Right cardiac atrium (tissue), 5 donors: ENCODE measurements around the gene ZNF629. TPM values are rescaled to one million over a fixed set of nuclear protein-coding genes. Genes with fewer than 3 reads are reported as not detected.

ENCODE experiments used
- ATAC-seq, 2 donors: fragments of 200-7000 bp; cut with Tn5 transposase; one replicate each; pipeline versions ENCODE4 v1.8.0 to v1.9.1; 2020; ENCODE audit warnings: moderate library complexity in 2 of 2, mild to moderate bottlenecking in 1 of 2
- DNase-seq, 3 donors: peaks; one replicate each; pipeline ENCODE4 v3.0.0-alpha.2; 2020
- H3K27ac ChIP-seq: one replicate; pipeline ENCODE4 v1.5.1; 2013; ENCODE audit warnings: mild to moderate bottlenecking, low read length, control low read depth, moderate library complexity
- H3K27me3 ChIP-seq: one replicate; pipeline ENCODE4 v1.6.1; 2013; ENCODE audit not compliant: control insufficient read depth, insufficient read depth
- H3K4me1 ChIP-seq: one replicate; pipeline ENCODE4 v1.6.1; 2013; ENCODE audit warnings: low read length; ENCODE audit not compliant: control insufficient read depth, insufficient read depth
- H3K4me3 ChIP-seq: one replicate; pipeline ENCODE4 v1.5.1; 2013; ENCODE audit warnings: low read length, control low read depth
- H3K9me3 ChIP-seq: one replicate; pipeline ENCODE4 v1.6.1; 2013; ENCODE audit warnings: low read length; ENCODE audit not compliant: control insufficient read depth
- WGBS: extraction: QIAGEN DNeasy Blood & Tissue Kit; methylation state at CpG from one replicate; pipeline ENCODE4 v1.1.7; 2013; 5-methylcytosine and 5-hydroxymethylcytosine counted together
- intact Hi-C, 4 donors: fragments of 100-400 bp; cut with DNase I; formaldehyde crosslinking; loops; one replicate each; pipeline versions ENCODE4 v1.11.0 to v1.14.0; 2022 to 2023
- polyA plus RNA-seq: library from polyadenylated mRNA; stranded (reverse); fragments of 200-250 nt; gene quantifications from one replicate; pipeline ENCODE4 v1.2.3, GENCODE V29; 2013
- total RNA-seq, 4 donors: library from RNA; stranded (reverse); fragmentation: NEBNext Ultra II Directional; extraction: Animal tissue kit (Norgen Biotek cat#: 25700); gene quantifications; one replicate each; pipeline ENCODE4 v1.2.1, GENCODE V29; 2021
- donor health status: healthy with polysubstance abuse.
- donor health status: DM: no; HTN: yes; CAD: no.
- donor health status: DM: no; HTN: no; CAD: no.
- donor health status: DM: no; HTN: yes; CAD: no; lungs with severe emphysema.
- donor health status: DM: yes; HTN: yes; CAD: no.

Gene ZNF629
- total and polyA plus RNA-seq, 5 donors, result 15.2 to 25.1 (median 24.6) TPM

DNA sequence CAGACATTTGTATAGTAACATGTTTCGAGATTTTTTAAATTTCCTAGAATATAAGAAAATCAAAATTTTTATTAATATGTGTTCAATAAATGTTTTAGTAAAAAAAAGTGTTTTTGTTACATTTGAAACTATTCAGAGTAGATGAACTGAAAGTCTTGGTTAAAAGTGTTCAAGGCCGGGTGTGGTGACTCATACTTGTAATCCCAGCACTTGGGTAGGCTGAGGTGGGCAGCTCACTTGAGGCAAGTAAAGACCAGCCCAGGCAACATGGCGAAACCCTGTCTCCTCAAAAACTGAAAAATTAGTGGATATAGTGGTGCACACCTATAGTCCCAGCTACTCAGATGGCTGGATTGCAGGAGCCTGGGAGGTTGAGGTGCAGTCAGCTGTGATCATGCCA is 55.6 kb downstream of the ZNF629 start:
- intact Hi-C loops, result no loop called here
- Histone ChIP-seq H3K27ac (no peak overlapping the region), H3K4me1 (no peaks in the 10 kb centered on the region), H3K27me3 (no peaks in the 10 kb centered on the region), H3K4me3 (no peak overlapping the region), H3K9me3 (no peaks in the 10 kb centered on the region)
- ATAC-seq (no peak), DNase-seq (no peak)
- WGBS, result 95% methylated on average over 3 of the region's 3 CpGs

DNA sequence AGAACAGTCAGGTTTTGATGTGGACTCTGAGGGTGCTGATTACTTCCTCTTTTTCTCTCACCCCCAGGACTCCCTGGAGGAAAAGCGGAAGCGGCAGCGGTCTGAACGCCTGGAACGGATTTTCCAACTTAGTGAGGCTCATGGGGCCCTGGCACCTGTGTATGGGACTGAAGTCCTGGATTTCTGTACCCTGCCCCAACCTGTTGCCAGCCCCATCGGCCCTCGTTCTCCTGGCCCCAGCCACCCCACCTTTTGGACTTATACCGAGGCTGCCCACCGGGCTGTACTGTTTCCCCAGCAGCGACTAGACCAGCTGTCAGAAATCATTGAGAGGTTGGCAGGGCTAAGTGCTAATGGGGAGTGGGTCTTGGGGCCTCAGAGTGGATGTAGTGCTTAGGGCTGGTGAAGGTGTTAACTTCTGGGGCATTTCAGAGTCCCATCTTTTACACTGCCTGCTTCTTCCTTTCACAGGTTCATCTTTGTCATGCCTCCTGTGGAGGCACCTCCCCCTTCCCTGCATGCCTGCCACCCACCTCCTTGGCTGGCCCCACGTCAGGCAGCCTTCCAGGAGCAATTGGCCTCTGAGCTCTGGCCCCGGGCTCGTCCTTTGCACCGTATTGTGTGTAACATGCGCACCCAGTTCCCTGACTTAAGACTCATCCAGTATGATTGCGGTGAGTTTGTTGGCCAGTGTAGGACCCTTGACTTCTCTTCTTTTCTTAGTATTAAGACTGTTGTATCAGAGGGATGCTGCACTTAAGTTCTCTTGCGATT is 57.9 kb downstream of the ZNF629 start:
- WGBS, result 82% methylated on average over 17 of the region's 17 CpGs
- Histone ChIP-seq H3K4me3 (no peak overlapping the region), H3K4me1 (no peaks in the 10 kb centered on the region), H3K9me3 (no peaks in the 10 kb centered on the region), H3K27ac (no peak overlapping the region), H3K27me3 (no peaks in the 10 kb centered on the region)
- ATAC-seq (peak in 1 of 2 donors; percentile 30), DNase-seq (no peak)
- intact Hi-C loops, result no loop called here

Other genes starting within 250 kb of the ZNF629 start
- 10 to 100 TPM in 3 of 4 donors, 1 to 10 TPM in 1; 9.6 to 12.5 (median 12.3) TPM for gene ZNF764, start 228.8 kb downstream of the ZNF629 start, total RNA-seq
- gene ZNF764, start 228.8 kb downstream of the ZNF629 start, polyA plus RNA-seq, result 7.0 TPM
- gene ZNF688, start 215.5 kb downstream of the ZNF629 start, total RNA-seq, result 10 to 100 TPM; 10.8 to 16.1 (median 13.9) TPM
- gene ZNF688, start 215.5 kb downstream of the ZNF629 start, polyA plus RNA-seq, result 12.9 TPM
- gene ZNF785, start 201.5 kb downstream of the ZNF629 start, total RNA-seq, result 1 to 10 TPM; 7.9 to 9.7 (median 9.2) TPM
- 4.3 TPM for gene ZNF785, start 201.5 kb downstream of the ZNF629 start, polyA plus RNA-seq
- gene ZNF689, start 176.8 kb downstream of the ZNF629 start, total RNA-seq, result 1 to 10 TPM; 5.6 to 7.1 (median 6.3) TPM
- gene ZNF689, start 176.8 kb downstream of the ZNF629 start, polyA plus RNA-seq, result 3.3 TPM
- 10 to 100 TPM; 22.9 to 27.6 (median 24.3) TPM for gene PRR14, start 136.2 kb downstream of the ZNF629 start, total RNA-seq
- gene PRR14, start 136.2 kb downstream of the ZNF629 start, polyA plus RNA-seq, result 19.1 TPM
- gene FBRS, start 128.8 kb downstream of the ZNF629 start, total RNA-seq, result 10 to 100 TPM; 37.4 to 43.2 (median 38.4) TPM
- gene FBRS, start 128.8 kb downstream of the ZNF629 start, polyA plus RNA-seq, result 30.4 TPM
- gene SRCAP, start 88.0 kb downstream of the ZNF629 start, total RNA-seq, result 10 to 100 TPM; 43.5 to 61.2 (median 46.4) TPM
- 27.6 TPM for gene SRCAP, start 88.0 kb downstream of the ZNF629 start, polyA plus RNA-seq
- 10 to 100 TPM; 17.3 to 22.2 (median 18.7) TPM for gene PHKG2, start 38.8 kb downstream of the ZNF629 start, total RNA-seq
- 23.6 TPM for gene PHKG2, start 38.8 kb downstream of the ZNF629 start, polyA plus RNA-seq
- gene CFAP119, start 25.1 kb downstream of the ZNF629 start, total RNA-seq, result 1 to 10 TPM in 2 of 4 donors, under 1 TPM in 2; 0.51 to 1.5 (median 0.92) TPM
- gene CFAP119, start 25.1 kb downstream of the ZNF629 start, polyA plus RNA-seq, result 0.95 TPM
- 10 to 100 TPM; 46.6 to 64.9 (median 49.8) TPM for gene RNF40, start 24.9 kb downstream of the ZNF629 start, total RNA-seq
- gene RNF40, start 24.9 kb downstream of the ZNF629 start, polyA plus RNA-seq, result 36.1 TPM
- gene BCL7C, start 106.9 kb upstream of the ZNF629 start, total RNA-seq, result 10 to 100 TPM; 20.6 to 31.7 (median 26.3) TPM
- 29.5 TPM for gene BCL7C, start 106.9 kb upstream of the ZNF629 start, polyA plus RNA-seq
- gene CTF1, start 109.4 kb upstream of the ZNF629 start, total RNA-seq, result 1 to 10 TPM; 7.4 to 9.8 (median 9.1) TPM
- 13.1 TPM for gene CTF1, start 109.4 kb upstream of the ZNF629 start, polyA plus RNA-seq
- 1 to 10 TPM; 5.1 to 8.4 (median 6.6) TPM for gene FBXL19, start 136.4 kb upstream of the ZNF629 start, total RNA-seq
- 8.3 TPM for gene FBXL19, start 136.4 kb upstream of the ZNF629 start, polyA plus RNA-seq
- 10 to 100 TPM; 11.8 to 14.6 (median 13.3) TPM for gene ORAI3, start 161.9 kb upstream of the ZNF629 start, total RNA-seq
- 15.5 TPM for gene ORAI3, start 161.9 kb upstream of the ZNF629 start, polyA plus RNA-seq
- 10 to 100 TPM in 3 of 4 donors, 1 to 10 TPM in 1; 9.7 to 11.6 (median 10.2) TPM for gene SETD1A, start 170.5 kb upstream of the ZNF629 start, total RNA-seq
- gene SETD1A, start 170.5 kb upstream of the ZNF629 start, polyA plus RNA-seq, result 9.6 TPM
- gene HSD3B7, start 198.0 kb upstream of the ZNF629 start, total RNA-seq, result 1 to 10 TPM; 4.1 to 7.4 (median 5.6) TPM
- 6.8 TPM for gene HSD3B7, start 198.0 kb upstream of the ZNF629 start, polyA plus RNA-seq
- gene STX1B, start 223.4 kb upstream of the ZNF629 start, total RNA-seq, result 1 to 10 TPM; 1.6 to 2.1 (median 1.8) TPM
- 0.66 TPM for gene STX1B, start 223.4 kb upstream of the ZNF629 start, polyA plus RNA-seq
- 10 to 100 TPM; 39.6 to 51.3 (median 45.0) TPM for gene STX4, start 246.4 kb upstream of the ZNF629 start, total RNA-seq
- gene STX4, start 246.4 kb upstream of the ZNF629 start, polyA plus RNA-seq, result 47.3 TPM